HepG2 (cell line): ENCODE data around the gene PDGFB. TPM values are rescaled to one million over a fixed set of nuclear protein-coding genes. Genes with fewer than 3 reads are reported as not detected.

Experiments
- FOXC1 ChIP-seq: sonication (generic); formaldehyde crosslinking; IDR thresholded peaks from 2 replicates; pipeline ENCODE4 v1.8.0; 2022; ENCODE audit warnings: mild to moderate bottlenecking, missing genetic modification reagents, borderline replicate concordance
- RARG ChIP-seq: sonication (generic); formaldehyde crosslinking; IDR thresholded peaks from 2 replicates; pipeline ENCODE4 v1.4.0; 2020; ENCODE audit warnings: low read depth, mild to moderate bottlenecking, missing genetic modification reagents
- RFX5 ChIP-seq: IDR thresholded peaks from 2 replicates; pipeline ENCODE4 v1.6.1; 2011; ENCODE audit warnings: low read depth, low read length, improper control_type of control experiment
- SNAPC2 ChIP-seq: sonication (generic); formaldehyde crosslinking; IDR thresholded peaks from 2 replicates; pipeline ENCODE4 v1.8.1; 2022; ENCODE audit warnings: mild to moderate bottlenecking, missing genetic modification reagents
- ZFP36 ChIP-seq: fragments of 150-350 bp; IDR thresholded peaks from 2 replicates; pipeline ENCODE4 v1.6.1; 2018; ENCODE audit warnings: borderline replicate concordance, low read length, low read depth; ENCODE audit not compliant: partially characterized antibody
- ZNF619 ChIP-seq: sonication (generic); formaldehyde crosslinking; IDR thresholded peaks from 2 replicates; pipeline ENCODE4 v1.4.0; 2020; ENCODE audit warnings: mild to moderate bottlenecking, missing genetic modification reagents
- ZNF780A ChIP-seq: sonication (generic); formaldehyde crosslinking; IDR thresholded peaks from 2 replicates; pipeline ENCODE4 v1.8.0; 2022; ENCODE audit warnings: mild to moderate bottlenecking, missing genetic modification reagents, moderate library complexity
- polyA plus RNA-seq, 8 experiments: library from polyadenylated mRNA; depleted of rRNA in 3 of 8; stranded (reverse) in 7 of 8; unstranded in 1 of 8; fragments of >200 nt; fragmentation: Illumina TruSeq in 4 of 8; extraction: Trizol in 4 of 8; gene quantifications; 2 replicates each; pipeline versions ENCODE4 v1.2.1 to v1.2.3, GENCODE V29; 2011 to 2016; ENCODE audit warnings: low read depth in 4 of 8, missing spikeins in 1 of 8, mixed read lengths in 1 of 8; ENCODE audit not compliant: insufficient read depth in 1 of 8
- total RNA-seq, 5 experiments: library from RNA; depleted of rRNA; stranded (reverse); fragments of >200 nt; fragmentation: Illumina TruSeq; extraction: Trizol; gene quantifications; 2 replicates each; pipeline ENCODE4 v1.2.3, GENCODE V29; 2016; ENCODE audit warnings: low read depth in 1 of 5
- TF ChIP-seq, protein P1 (sequence below): IDR thresholded peaks from 2 replicates; pipeline ENCODE4 v1.6.1; 2016; ENCODE audit warnings: missing compliant biosample characterization, missing genetic modification reagents, borderline replicate concordance
- TF ChIP-seq, protein P2 (sequence below): IDR thresholded peaks from 2 replicates; pipeline ENCODE4 v1.6.1; 2016; ENCODE audit warnings: low read depth
- TF ChIP-seq, protein P3 (sequence below): IDR thresholded peaks from 2 replicates; pipeline ENCODE4 v1.6.1; 2016; ENCODE audit warnings: mild to moderate bottlenecking, missing biosample characterization, missing genetic modification reagents
- TF ChIP-seq, protein P4 (sequence below): sonication (generic); formaldehyde crosslinking; IDR thresholded peaks from 2 replicates; pipeline ENCODE4 v1.4.0; 2020; ENCODE audit warnings: mild to moderate bottlenecking, missing genetic modification reagents
- TF ChIP-seq, protein P5 (sequence below): sonication (generic); formaldehyde crosslinking; IDR thresholded peaks from 2 replicates; pipeline ENCODE4 v1.5.0; 2020; ENCODE audit warnings: missing genetic modification reagents
- TF ChIP-seq, protein P6 (sequence below): sonication (generic); formaldehyde crosslinking; IDR thresholded peaks from 2 replicates; pipeline ENCODE4 v1.4.0; 2020; ENCODE audit warnings: missing genetic modification reagents, borderline replicate concordance
- TF ChIP-seq, protein P7 (sequence below), 2 experiments: sonication (generic) in 1 of 2; formaldehyde crosslinking in 1 of 2; IDR thresholded peaks; 2 replicates each; pipeline versions ENCODE4 v1.4.0 to v1.6.1; 2018 to 2020; ENCODE audit warnings: missing genetic modification reagents in 2 of 2, borderline replicate concordance in 1 of 2, low read depth in 1 of 2, mild to moderate bottlenecking in 1 of 2, missing biosample characterization in 1 of 2
- TF ChIP-seq, protein P8 (sequence below): sonication (generic); formaldehyde crosslinking; IDR thresholded peaks from 2 replicates; pipeline ENCODE4 v1.8.0; 2022; ENCODE audit warnings: missing genetic modification reagents, mild to moderate bottlenecking, borderline replicate concordance

The PDGFB gene
- total and polyA plus RNA-seq, 2 of the 13 experiments (the other 11 are each of a cell fraction or from before 2014, with no cell fraction given), result 1.4 to 10.1 TPM

DNA sequence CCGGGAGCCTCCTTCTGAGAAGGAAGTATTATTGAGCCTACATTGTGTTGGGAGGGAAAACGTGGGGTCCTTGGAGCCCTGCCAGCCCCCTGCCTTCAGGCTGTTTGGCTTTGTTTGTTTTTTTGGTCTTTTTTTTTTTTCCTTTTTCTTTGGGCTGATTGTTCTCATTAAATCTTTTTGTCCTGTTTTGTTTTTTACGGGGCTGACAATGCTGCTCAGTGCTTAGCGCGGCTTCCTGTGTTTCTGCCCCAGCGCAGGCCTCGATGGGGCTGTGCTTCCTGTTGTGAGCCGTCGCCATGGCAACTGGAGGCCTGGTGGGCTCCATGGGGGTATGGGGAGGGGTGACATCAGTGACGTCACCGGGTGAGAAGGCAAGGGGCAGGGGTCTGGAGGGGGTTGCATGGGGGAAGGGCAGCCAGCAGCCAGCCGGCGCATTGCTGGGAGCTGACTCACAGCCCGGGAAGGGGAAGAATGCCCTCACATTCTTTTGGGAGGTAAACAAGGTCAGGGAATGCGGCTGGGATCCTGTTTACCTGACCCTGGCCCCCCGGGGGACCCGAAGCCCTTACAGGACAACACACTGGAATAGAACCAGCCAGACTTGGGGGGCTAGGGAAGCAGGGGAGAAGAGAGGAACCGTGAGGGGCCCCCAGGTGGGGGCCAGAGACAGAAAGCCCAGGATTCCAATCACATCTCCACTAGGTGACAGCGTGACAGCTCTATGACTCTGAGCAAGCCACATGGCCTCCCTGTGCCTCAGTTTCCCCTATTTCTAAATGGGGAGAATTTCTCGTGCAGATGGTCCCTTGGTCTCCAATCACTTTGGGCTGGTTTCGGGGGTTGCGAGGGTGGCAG is 70.1 kb downstream of the PDGFB start (continued):
- TF ChIP-seq, protein P1, sequence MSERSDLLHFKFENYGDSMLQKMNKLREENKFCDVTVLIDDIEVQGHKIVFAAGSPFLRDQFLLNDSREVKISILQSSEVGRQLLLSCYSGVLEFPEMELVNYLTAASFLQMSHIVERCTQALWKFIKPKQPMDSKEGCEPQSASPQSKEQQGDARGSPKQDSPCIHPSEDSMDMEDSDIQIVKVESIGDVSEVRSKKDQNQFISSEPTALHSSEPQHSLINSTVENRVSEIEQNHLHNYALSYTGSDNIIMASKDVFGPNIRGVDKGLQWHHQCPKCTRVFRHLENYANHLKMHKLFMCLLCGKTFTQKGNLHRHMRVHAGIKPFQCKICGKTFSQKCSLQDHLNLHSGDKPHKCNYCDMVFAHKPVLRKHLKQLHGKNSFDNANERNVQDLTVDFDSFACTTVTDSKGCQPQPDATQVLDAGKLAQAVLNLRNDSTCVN, result no peak; the same call in 1 of the 2 replicates
- TF ChIP-seq ZNF619 (CRISPR knock-in tag) (no peak), SNAPC2 (CRISPR knock-in tag) (no peak), RFX5 (peak; percentile 54; the same call in 1 of the 2 replicates), ZFP36 (no peak), FOXC1 (CRISPR knock-in tag) (peak; percentile 64; the same call in 1 of the 2 replicates), ZNF780A (CRISPR knock-in tag) (no peak), RARG (CRISPR knock-in tag) (no peak)
- TF ChIP-seq, protein P2, sequence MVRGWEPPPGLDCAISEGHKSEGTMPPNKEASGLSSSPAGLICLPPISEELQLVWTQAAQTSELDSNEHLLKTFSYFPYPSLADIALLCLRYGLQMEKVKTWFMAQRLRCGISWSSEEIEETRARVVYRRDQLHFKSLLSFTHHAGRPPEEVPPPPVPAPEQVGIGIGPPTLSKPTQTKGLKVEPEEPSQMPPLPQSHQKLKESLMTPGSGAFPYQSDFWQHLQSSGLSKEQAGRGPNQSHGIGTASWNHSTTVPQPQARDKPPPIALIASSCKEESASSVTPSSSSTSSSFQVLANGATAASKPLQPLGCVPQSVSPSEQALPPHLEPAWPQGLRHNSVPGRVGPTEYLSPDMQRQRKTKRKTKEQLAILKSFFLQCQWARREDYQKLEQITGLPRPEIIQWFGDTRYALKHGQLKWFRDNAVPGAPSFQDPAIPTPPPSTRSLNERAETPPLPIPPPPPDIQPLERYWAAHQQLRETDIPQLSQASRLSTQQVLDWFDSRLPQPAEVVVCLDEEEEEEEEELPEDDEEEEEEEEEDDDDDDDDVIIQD, result peak; percentile 60; the same call in 1 of the 2 replicates
- TF ChIP-seq, protein P3, sequence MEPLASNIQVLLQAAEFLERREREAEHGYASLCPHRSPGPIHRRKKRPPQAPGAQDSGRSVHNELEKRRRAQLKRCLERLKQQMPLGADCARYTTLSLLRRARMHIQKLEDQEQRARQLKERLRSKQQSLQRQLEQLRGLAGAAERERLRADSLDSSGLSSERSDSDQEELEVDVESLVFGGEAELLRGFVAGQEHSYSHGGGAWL (CRISPR knock-in tag), result no peak
- TF ChIP-seq, protein P4, sequence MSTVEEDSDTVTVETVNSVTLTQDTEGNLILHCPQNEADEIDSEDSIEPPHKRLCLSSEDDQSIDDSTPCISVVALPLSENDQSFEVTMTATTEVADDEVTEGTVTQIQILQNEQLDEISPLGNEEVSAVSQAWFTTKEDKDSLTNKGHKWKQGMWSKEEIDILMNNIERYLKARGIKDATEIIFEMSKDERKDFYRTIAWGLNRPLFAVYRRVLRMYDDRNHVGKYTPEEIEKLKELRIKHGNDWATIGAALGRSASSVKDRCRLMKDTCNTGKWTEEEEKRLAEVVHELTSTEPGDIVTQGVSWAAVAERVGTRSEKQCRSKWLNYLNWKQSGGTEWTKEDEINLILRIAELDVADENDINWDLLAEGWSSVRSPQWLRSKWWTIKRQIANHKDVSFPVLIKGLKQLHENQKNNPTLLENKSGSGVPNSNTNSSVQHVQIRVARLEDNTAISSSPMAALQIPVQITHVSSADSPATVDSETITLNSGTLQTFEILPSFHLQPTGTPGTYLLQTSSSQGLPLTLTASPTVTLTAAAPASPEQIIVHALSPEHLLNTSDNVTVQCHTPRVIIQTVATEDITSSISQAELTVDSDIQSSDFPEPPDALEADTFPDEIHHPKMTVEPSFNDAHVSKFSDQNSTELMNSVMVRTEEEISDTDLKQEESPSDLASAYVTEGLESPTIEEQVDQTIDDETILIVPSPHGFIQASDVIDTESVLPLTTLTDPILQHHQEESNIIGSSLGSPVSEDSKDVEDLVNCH (CRISPR knock-in tag), result no peak
- TF ChIP-seq, protein P5, sequence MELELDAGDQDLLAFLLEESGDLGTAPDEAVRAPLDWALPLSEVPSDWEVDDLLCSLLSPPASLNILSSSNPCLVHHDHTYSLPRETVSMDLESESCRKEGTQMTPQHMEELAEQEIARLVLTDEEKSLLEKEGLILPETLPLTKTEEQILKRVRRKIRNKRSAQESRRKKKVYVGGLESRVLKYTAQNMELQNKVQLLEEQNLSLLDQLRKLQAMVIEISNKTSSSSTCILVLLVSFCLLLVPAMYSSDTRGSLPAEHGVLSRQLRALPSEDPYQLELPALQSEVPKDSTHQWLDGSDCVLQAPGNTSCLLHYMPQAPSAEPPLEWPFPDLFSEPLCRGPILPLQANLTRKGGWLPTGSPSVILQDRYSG (CRISPR knock-in tag), result no peak
- TF ChIP-seq, protein P6, sequence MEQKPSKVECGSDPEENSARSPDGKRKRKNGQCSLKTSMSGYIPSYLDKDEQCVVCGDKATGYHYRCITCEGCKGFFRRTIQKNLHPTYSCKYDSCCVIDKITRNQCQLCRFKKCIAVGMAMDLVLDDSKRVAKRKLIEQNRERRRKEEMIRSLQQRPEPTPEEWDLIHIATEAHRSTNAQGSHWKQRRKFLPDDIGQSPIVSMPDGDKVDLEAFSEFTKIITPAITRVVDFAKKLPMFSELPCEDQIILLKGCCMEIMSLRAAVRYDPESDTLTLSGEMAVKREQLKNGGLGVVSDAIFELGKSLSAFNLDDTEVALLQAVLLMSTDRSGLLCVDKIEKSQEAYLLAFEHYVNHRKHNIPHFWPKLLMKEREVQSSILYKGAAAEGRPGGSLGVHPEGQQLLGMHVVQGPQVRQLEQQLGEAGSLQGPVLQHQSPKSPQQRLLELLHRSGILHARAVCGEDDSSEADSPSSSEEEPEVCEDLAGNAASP (CRISPR knock-in tag), result peak; percentile 93; the same call in 1 of the 2 replicates
- TF ChIP-seq, protein P7, sequence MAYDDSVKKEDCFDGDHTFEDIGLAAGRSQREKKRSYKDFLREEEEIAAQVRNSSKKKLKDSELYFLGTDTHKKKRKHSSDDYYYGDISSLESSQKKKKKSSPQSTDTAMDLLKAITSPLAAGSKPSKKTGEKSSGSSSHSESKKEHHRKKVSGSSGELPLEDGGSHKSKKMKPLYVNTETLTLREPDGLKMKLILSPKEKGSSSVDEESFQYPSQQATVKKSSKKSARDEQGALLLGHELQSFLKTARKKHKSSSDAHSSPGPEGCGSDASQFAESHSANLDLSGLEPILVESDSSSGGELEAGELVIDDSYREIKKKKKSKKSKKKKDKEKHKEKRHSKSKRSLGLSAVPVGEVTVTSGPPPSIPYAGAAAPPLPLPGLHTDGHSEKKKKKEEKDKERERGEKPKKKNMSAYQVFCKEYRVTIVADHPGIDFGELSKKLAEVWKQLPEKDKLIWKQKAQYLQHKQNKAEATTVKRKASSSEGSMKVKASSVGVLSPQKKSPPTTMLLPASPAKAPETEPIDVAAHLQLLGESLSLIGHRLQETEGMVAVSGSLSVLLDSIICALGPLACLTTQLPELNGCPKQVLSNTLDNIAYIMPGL (CRISPR knock-in tag; IDR thresholded peaks at IDR 0.05; ENCODE audit: borderline replicate concordance in 1 of 2, low read depth in 1 of 2), result 0 out of 4 replicates have a peak, but pooled peaks of 1 of the 2 experiments have one; percentile 21
- TF ChIP-seq, protein P8, sequence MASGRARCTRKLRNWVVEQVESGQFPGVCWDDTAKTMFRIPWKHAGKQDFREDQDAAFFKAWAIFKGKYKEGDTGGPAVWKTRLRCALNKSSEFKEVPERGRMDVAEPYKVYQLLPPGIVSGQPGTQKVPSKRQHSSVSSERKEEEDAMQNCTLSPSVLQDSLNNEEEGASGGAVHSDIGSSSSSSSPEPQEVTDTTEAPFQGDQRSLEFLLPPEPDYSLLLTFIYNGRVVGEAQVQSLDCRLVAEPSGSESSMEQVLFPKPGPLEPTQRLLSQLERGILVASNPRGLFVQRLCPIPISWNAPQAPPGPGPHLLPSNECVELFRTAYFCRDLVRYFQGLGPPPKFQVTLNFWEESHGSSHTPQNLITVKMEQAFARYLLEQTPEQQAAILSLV, result peak; percentile 45; the same call in 1 of the 2 replicates
